Astrocyte (in vitro differentiated cells and primary cell): ENCODE results near the gene PIMREG. TPM values are rescaled to one million over a fixed set of nuclear protein-coding genes. Genes with fewer than 3 reads are reported as not detected.

Experiments used
- DNase-seq: peaks from one replicate; pipeline ENCODE4 v3.0.0-alpha.2; 2010; ENCODE audit warnings: low read depth
- FAIRE-seq: peaks from 2 replicates; lab custom pipeline; 2011; peaks lifted over from hg19 to GRCh38; lab: Jason Lieb, UNC
- H2AFZ ChIP-seq: 2 replicates; pipeline ENCODE4 v1.6.0; 2012; ENCODE audit warnings: low read depth, low read length, inconsistent platforms
- H3K27ac ChIP-seq: 2 replicates; pipeline ENCODE4 v1.5.1; 2011; ENCODE audit warnings: low read depth, low read length, inconsistent platforms
- H3K27me3 ChIP-seq: 2 replicates; pipeline ENCODE4 v1.6.0; 2011; ENCODE audit warnings: low read length, inconsistent platforms; ENCODE audit not compliant: insufficient read depth
- H3K36me3 ChIP-seq: 2 replicates; pipeline ENCODE4 v1.5.1; 2011; ENCODE audit warnings: low read length, inconsistent platforms; ENCODE audit not compliant: insufficient read depth
- H3K4me1 ChIP-seq: 2 replicates; pipeline ENCODE4 v1.5.1; 2011; ENCODE audit warnings: low read length, inconsistent platforms; ENCODE audit not compliant: insufficient read depth
- H3K4me2 ChIP-seq: 2 replicates; pipeline ENCODE4 v1.6.0; 2012; ENCODE audit warnings: low read length, inconsistent platforms
- H3K4me3 ChIP-seq: 2 replicates; pipeline ENCODE4 v1.5.1; 2011; ENCODE audit warnings: low read depth, mild to moderate bottlenecking, low read length, inconsistent platforms; ENCODE audit not compliant: insufficient read depth
- H3K79me2 ChIP-seq: 2 replicates; pipeline ENCODE4 v1.6.0; 2012; ENCODE audit warnings: mild to moderate bottlenecking, low read length, inconsistent platforms; ENCODE audit not compliant: insufficient read depth
- H3K9ac ChIP-seq: 2 replicates; pipeline ENCODE4 v1.6.0; 2012; ENCODE audit warnings: mild to moderate bottlenecking, low read length, inconsistent platforms
- H3K9me3 ChIP-seq: 2 replicates; pipeline ENCODE4 v1.5.1; 2012; ENCODE audit warnings: low read depth, mild to moderate bottlenecking, low read length, inconsistent platforms; ENCODE audit not compliant: insufficient read depth
- H4K20me1 ChIP-seq: 2 replicates; pipeline ENCODE4 v1.6.0; 2012; ENCODE audit warnings: low read length, inconsistent platforms; ENCODE audit not compliant: insufficient read depth
- H3K27ac Mint-ChIP-seq: one replicate; pipeline ENCODE4 v1.8.0; 2021; ENCODE audit warnings: mild to moderate bottlenecking, mixed read lengths; ENCODE audit not compliant: unreplicated experiment
- H3K27me3 Mint-ChIP-seq: one replicate; pipeline ENCODE4 v1.8.0; 2021; ENCODE audit warnings: low read depth, mixed read lengths; ENCODE audit not compliant: unreplicated experiment
- H3K36me3 Mint-ChIP-seq: one replicate; pipeline ENCODE4 v1.8.0; 2021; ENCODE audit warnings: low read depth, mixed read lengths; ENCODE audit not compliant: unreplicated experiment
- H3K4me1 Mint-ChIP-seq: one replicate; pipeline ENCODE4 v1.8.0; 2021; ENCODE audit warnings: low read depth, mixed read lengths; ENCODE audit not compliant: unreplicated experiment
- H3K4me3 Mint-ChIP-seq: one replicate; pipeline ENCODE4 v1.8.0; 2021; ENCODE audit warnings: mild to moderate bottlenecking, moderate library complexity, mixed read lengths; ENCODE audit not compliant: unreplicated experiment
- H3K9me3 Mint-ChIP-seq: one replicate; pipeline ENCODE4 v1.8.0; 2021; ENCODE audit warnings: mild to moderate bottlenecking, mixed read lengths; ENCODE audit not compliant: unreplicated experiment
- EZH2 ChIP-seq: IDR thresholded peaks from 2 replicates; pipeline ENCODE4 v1.6.1; 2012; ENCODE audit warnings: mild to moderate bottlenecking, low read length, inconsistent platforms; ENCODE audit not compliant: insufficient read depth
- total RNA-seq: library from RNA; stranded (reverse); gene quantifications from 2 replicates; pipeline ENCODE4 v1.2.1, GENCODE V29; 2021
- TF ChIP-seq, protein P1 (sequence below): IDR thresholded peaks from 2 replicates; pipeline ENCODE4 v1.5.1; 2011; ENCODE audit warnings: low read depth, mild to moderate bottlenecking, inconsistent platforms, low read length, moderate library complexity; ENCODE audit not compliant: insufficient read depth

The PIMREG gene
- total RNA-seq, 1 donor from 2014 or later: 2.6 TPM

DNA sequence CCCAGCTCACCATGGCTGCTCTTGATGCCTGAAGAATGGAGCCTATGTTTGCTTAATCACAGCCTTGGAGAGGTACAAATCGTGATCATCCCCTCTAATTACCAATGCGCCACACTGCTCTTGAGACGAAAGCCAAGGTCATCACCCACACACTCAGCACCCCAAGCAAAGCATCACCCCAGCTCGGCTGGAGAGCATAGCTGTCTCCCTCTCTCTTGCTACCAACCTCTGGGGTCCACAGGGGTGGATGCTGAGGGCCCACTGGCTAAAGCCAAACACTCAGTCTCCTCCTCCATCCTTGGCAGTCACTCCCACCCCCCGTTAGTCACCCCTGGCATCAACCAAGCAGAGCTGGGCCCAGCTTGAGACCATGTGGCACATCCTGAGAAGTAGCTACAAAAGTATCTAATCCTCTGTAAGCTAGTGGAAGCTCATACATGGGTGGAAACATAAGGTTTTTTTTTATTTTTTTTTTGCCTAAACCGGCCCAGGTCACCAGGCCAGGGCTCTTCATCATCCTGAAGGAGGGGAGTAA, 44.8 kb downstream of the PIMREG start:
- Histone ChIP-seq H3K9me3 (no peaks in the 10 kb centered on the region), H3K9ac (no peak overlapping the region), H3K27me3 (no peaks in the 10 kb centered on the region), H3K36me3 (no peaks in the 10 kb centered on the region), H3K4me3 (no peak overlapping the region), H3K4me2 (no peak overlapping the region), H2AFZ (no peak overlapping the region), H3K27ac (no peak overlapping the region), H3K4me1 (no peaks in the 10 kb centered on the region), H4K20me1 (no peaks in the 10 kb centered on the region), H3K79me2 (no peaks in the 10 kb centered on the region)
- peaks cover 8% of the 10 kb centered on the region for H3K4me1 Mint-ChIP-seq
- peaks cover 4% of the 10 kb centered on the region for H3K36me3 Mint-ChIP-seq
- H3K4me3 Mint-ChIP-seq: no peak overlapping the region
- peaks cover 42% of the 10 kb centered on the region for H3K27me3 Mint-ChIP-seq
- FAIRE-seq (no peak), DNase-seq (no peak)
- no peaks in the 10 kb centered on the region for H3K9me3 Mint-ChIP-seq
- H3K27ac Mint-ChIP-seq: no peak overlapping the region
- TF ChIP-seq EZH2: no peak
- TF ChIP-seq, protein P1, sequence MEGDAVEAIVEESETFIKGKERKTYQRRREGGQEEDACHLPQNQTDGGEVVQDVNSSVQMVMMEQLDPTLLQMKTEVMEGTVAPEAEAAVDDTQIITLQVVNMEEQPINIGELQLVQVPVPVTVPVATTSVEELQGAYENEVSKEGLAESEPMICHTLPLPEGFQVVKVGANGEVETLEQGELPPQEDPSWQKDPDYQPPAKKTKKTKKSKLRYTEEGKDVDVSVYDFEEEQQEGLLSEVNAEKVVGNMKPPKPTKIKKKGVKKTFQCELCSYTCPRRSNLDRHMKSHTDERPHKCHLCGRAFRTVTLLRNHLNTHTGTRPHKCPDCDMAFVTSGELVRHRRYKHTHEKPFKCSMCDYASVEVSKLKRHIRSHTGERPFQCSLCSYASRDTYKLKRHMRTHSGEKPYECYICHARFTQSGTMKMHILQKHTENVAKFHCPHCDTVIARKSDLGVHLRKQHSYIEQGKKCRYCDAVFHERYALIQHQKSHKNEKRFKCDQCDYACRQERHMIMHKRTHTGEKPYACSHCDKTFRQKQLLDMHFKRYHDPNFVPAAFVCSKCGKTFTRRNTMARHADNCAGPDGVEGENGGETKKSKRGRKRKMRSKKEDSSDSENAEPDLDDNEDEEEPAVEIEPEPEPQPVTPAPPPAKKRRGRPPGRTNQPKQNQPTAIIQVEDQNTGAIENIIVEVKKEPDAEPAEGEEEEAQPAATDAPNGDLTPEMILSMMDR: no peak

DNA sequence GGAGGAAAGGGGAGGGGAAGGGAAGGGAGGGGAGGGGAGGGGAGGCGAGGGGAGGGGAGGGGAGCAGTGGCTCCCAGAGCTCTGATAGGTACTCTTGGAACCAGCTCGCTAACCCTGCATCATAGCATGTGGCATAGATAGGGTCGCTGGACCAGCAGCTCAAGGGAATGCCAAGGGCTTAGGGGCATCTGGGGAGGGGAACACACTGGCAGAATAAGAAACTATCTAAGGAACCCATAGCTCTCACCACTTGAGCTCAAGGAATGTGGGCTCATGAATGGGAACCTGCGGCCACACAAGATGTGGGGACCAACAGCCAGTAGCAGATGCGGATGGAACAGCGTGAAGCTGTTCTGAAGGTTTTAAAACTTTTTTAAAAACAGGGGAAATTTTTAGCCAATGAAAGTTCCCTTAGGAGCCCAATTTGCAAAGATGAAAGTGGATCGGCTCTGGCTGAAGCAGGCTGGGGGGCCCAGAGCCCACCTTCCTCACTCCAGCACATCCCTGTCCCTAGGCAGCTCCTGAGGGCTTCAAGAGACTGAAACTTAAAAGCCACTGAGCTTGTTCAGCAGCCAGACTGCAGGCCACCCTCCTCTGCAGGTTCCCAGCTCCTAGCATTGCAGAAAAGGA, 46.9 kb downstream of the PIMREG start:
- no peak overlapping the region for H3K27ac Mint-ChIP-seq
- H3K27ac ChIP-seq: no peak overlapping the region
- H3K4me1 ChIP-seq: no peaks in the 10 kb centered on the region
- H3K27me3 Mint-ChIP-seq: peaks cover 40% of the 10 kb centered on the region
- DNase-seq (no peak), FAIRE-seq (no peak)
- H2AFZ ChIP-seq: no peak overlapping the region
- TF ChIP-seq, protein P1: no peak
- no peak for TF ChIP-seq EZH2
- H3K4me1 Mint-ChIP-seq: peaks cover 13% of the 10 kb centered on the region
- H3K4me2 ChIP-seq: no peak overlapping the region
- H3K9me3 Mint-ChIP-seq: no peaks in the 10 kb centered on the region
- no peaks in the 10 kb centered on the region for H3K9me3 ChIP-seq
- H3K9ac ChIP-seq: no peak overlapping the region
- H3K4me3 ChIP-seq: no peak overlapping the region
- H3K4me3 Mint-ChIP-seq: no peak overlapping the region
- no peaks in the 10 kb centered on the region for H3K27me3 ChIP-seq
- H4K20me1 ChIP-seq: no peaks in the 10 kb centered on the region
- peaks cover 4% of the 10 kb centered on the region for H3K36me3 Mint-ChIP-seq
- no peaks in the 10 kb centered on the region for H3K79me2 ChIP-seq
- H3K36me3 ChIP-seq: no peaks in the 10 kb centered on the region
